ENCODE data around the gene SLC14A1. TPM values are rescaled to one million over a fixed set of nuclear protein-coding genes. Genes with fewer than 3 reads are reported as not detected.
"Not testable (repeated sequence)": the region's sequence is repeated elsewhere in the genome, so short reads cannot be mapped to it uniquely, and the experiment has no call there.

The SLC14A1 gene
- polyA plus RNA-seq, 1 donor, result 1.3 TPM

DNA sequence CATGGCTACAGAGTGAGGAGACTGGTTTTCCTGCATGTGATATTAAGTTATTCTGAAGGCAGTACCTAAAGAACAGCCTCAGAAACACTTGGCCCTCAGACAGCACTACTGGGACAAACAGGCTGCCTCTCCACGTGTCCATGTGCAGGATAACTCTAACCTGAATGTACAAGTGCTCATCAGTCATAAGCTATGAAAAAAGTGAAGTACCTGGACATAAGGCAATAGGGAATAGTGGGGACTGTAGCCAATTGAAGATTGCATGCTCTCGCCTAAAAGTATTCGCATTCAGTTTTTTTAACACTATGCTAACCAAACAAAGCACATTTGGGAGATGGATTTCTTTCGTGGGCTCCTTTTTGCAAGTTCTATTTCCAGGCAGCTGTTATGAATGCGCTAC is 33.0 kb downstream of the SLC14A1 start:
- Histone ChIP-seq H3K27me3 (ENCODE audit: control insufficient read depth, insufficient read depth, low read length) (no peaks in the 10 kb centered on the region), H3K27ac (ENCODE audit: low read length) (no peak overlapping the region), H3K9me3 (ENCODE audit: control insufficient read depth, low read depth, low read length) (no peaks in the 10 kb centered on the region), H3K4me1 (ENCODE audit: control insufficient read depth, insufficient read depth, low read length) (peaks cover 16% of the 10 kb centered on the region), H3K36me3 (ENCODE audit: control insufficient read depth, insufficient read depth, low read length) (no peaks in the 10 kb centered on the region), H3K4me3 (ENCODE audit: low read length) (no peak overlapping the region)
- WGBS (ENCODE audit: insufficient coverage, low lambda C conversion rate), result 89% methylated on average over 3 of the region's 5 CpGs
- no peak for DNase-seq

DNA sequence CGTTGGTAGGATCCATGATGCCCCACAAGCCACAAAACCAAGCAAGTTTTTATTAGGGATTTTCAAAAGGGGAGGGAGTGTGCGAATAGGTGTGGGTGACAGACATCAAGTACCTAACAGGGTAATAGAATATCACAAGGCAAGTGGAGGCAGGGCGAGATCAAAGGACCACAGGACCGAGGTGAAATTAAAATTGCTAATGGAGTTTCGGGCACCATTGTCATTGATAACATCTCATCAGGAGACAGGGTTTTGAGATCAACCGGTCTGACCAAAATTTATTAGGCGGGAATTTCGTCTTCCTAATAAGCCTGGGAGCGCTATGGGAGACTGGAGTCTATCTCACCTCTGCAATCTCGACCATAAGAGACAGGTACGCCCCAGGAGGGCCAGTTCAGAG is 33.7 kb downstream of the SLC14A1 start:
- not testable (repeated sequence) for DNase-seq; H3K9me3 ChIP-seq (ENCODE audit: control insufficient read depth, low read depth, low read length); H3K36me3 ChIP-seq (ENCODE audit: control insufficient read depth, insufficient read depth, low read length); H3K27me3 ChIP-seq (ENCODE audit: control insufficient read depth, insufficient read depth, low read length); H3K27ac ChIP-seq (ENCODE audit: low read length); H3K4me3 ChIP-seq (ENCODE audit: low read length)
- 57% methylated on average over 1 of the region's 11 CpGs for WGBS (ENCODE audit: insufficient coverage, low lambda C conversion rate)
- H3K4me1 ChIP-seq (ENCODE audit: control insufficient read depth, insufficient read depth, low read length), result peaks cover 16% of the 10 kb centered on the region

DNA sequence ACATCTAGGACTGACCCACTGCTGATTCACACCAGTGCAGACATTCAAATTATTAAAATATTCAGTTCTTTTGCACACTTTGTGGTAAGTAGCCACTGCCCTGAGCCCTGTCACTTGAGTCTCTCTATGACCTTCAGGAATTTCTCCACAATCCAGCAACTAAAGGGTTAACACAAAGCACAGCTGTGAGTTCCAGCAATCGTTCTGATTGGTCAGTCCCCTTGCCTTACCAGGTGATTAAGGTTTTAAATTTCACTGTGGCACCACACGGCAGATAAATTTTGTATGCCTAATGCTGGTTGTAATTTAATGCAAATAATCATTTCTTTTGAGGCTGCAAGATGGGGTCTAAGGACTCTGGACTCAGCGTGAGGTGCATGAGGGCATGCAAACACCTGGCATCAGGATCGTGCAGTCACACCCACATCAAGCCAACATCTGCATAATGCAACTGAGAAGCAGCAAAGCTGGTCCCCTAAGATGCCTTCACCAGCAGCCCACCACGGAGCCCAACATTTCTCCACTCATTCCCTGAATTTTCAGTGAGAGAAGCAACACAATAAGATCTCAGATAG is 36.6 kb downstream of the SLC14A1 start:
- no peak overlapping the region for H3K27ac ChIP-seq (ENCODE audit: low read length)
- H3K36me3 ChIP-seq (ENCODE audit: control insufficient read depth, insufficient read depth, low read length), result no peaks in the 10 kb centered on the region
- peaks cover 12% of the 10 kb centered on the region for H3K4me1 ChIP-seq (ENCODE audit: control insufficient read depth, insufficient read depth, low read length)
- H3K4me3 ChIP-seq (ENCODE audit: low read length), result no peak overlapping the region
- H3K27me3 ChIP-seq (ENCODE audit: control insufficient read depth, insufficient read depth, low read length), result no peaks in the 10 kb centered on the region
- H3K9me3 ChIP-seq (ENCODE audit: control insufficient read depth, low read depth, low read length), result no peaks in the 10 kb centered on the region
- peak; percentile 22 to 61 for DNase-seq
- whole genome bisulfite sequencing (ENCODE audit: insufficient coverage, low lambda C conversion rate), result no CpG with 5 or more reads among the region's 5 CpGs

DNA sequence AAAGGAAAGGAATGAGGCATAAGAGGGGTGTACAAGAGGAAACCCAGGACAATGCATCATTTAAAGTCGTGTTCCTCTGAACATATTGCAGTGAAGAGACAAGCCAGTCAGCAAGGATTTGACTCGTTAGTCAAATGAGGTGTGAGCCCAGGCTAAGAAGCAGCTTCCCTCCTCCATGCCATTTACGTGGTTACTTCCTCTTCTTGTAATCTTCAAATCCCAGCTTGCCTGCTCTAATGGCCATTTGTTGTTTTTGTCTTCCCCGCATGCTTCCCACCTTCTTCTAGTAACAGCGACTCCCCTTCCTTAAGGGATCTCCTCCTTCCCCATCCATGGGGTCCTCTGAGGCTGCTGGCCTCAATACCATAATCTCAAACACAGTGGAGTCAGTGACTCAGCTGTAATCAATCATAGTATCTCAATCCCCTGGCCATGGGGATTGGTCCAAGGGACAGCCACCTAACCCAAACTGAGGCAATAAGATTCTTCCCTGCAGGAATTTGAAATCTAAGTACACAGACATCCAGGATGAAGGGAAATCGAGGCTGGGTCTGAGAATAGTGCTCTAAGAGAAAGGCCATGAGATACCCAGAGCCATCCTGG is 37.6 kb downstream of the SLC14A1 start:
- WGBS (ENCODE audit: insufficient coverage, low lambda C conversion rate), result 52% methylated on average over 2 of the region's 6 CpGs
- no peak for DNase-seq
- H3K4me1 ChIP-seq (ENCODE audit: control insufficient read depth, insufficient read depth, low read length), result peaks cover 12% of the 10 kb centered on the region

DNA sequence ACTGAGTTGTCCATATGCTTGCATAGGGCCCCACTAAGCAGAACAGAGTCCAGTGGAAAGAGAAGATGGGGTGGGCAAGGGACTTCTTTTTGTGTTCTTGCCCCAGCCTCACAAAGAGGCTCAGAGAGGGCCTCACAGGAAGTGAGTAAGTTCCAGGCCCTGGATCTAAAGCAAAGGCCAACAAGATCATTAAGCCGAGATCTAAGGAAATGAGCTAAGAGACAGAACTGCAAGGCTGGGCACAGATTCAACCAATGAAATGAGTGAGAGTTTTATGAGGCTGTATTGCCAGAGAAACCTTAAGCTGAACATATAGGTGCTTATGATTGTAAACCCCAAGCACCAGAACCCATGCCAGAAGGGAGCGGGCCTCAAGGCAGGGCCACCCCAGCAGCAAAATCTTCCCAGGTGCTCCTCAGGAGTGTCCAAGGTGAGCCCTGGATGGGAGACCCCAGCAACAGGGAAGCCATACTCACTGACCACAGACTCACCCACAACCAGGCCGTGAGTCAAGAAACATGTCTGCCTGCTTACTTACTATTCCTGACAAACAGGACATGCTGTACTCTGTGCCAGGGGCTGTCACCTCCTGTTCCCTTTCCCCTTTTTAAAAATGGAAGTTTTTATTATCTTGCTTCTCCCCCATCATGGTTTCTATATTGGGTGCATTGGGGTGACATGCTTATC is 40.2 kb downstream of the SLC14A1 start:
- 20% methylated on average over 1 of the region's 3 CpGs for WGBS (ENCODE audit: insufficient coverage, low lambda C conversion rate)
- H3K36me3 ChIP-seq (ENCODE audit: control insufficient read depth, insufficient read depth, low read length), result no peaks in the 10 kb centered on the region
- DNase-seq, result no peak
- no peak overlapping the region for H3K27ac ChIP-seq (ENCODE audit: low read length)
- H3K4me3 ChIP-seq (ENCODE audit: low read length), result no peak overlapping the region
- H3K9me3 ChIP-seq (ENCODE audit: control insufficient read depth, low read depth, low read length), result no peaks in the 10 kb centered on the region
- H3K27me3 ChIP-seq (ENCODE audit: control insufficient read depth, insufficient read depth, low read length), result no peaks in the 10 kb centered on the region
- peaks cover 12% of the 10 kb centered on the region for H3K4me1 ChIP-seq (ENCODE audit: control insufficient read depth, insufficient read depth, low read length)

More for the DNA sequence above, 37.6 kb downstream of the SLC14A1 start:
- Histone ChIP-seq H3K27ac (ENCODE audit: low read length) (no peak overlapping the region), H3K36me3 (ENCODE audit: control insufficient read depth, insufficient read depth, low read length) (no peaks in the 10 kb centered on the region), H3K27me3 (ENCODE audit: control insufficient read depth, insufficient read depth, low read length) (no peaks in the 10 kb centered on the region), H3K9me3 (ENCODE audit: control insufficient read depth, low read depth, low read length) (no peaks in the 10 kb centered on the region), H3K4me3 (ENCODE audit: low read length) (no peak overlapping the region)

- H3K27me3 ChIP-seq (ENCODE audit: control insufficient read depth, insufficient read depth, low read length), result no peaks in the 10 kb centered on the region
- H3K36me3 ChIP-seq (ENCODE audit: control insufficient read depth, insufficient read depth, low read length), result no peaks in the 10 kb centered on the region
- H3K4me3 ChIP-seq (ENCODE audit: low read length), result no peak overlapping the region
- DNase-seq, result no peak
- no peaks in the 10 kb centered on the region for H3K4me1 ChIP-seq (ENCODE audit: control insufficient read depth, insufficient read depth, low read length)
- H3K27ac ChIP-seq (ENCODE audit: low read length), result no peak overlapping the region
- H3K9me3 ChIP-seq (ENCODE audit: control insufficient read depth, low read depth, low read length), result no peaks in the 10 kb centered on the region
- WGBS (ENCODE audit: insufficient coverage, low lambda C conversion rate), result 86% methylated on average over 1 of the region's 2 CpGs
Observed at GRCh38 chr18:45765796-45766195, 41.8 kb downstream of the SLC14A1 start.

GRCh38 chr18:45771587-45772480 is 47.9 kb downstream of the SLC14A1 start:
- Histone ChIP-seq H3K27ac (ENCODE audit: low read length) (no peak overlapping the region), H3K27me3 (ENCODE audit: control insufficient read depth, insufficient read depth, low read length) (no peaks in the 10 kb centered on the region), H3K9me3 (ENCODE audit: control insufficient read depth, low read depth, low read length) (no peaks in the 10 kb centered on the region), H3K4me1 (ENCODE audit: control insufficient read depth, insufficient read depth, low read length) (no peaks in the 10 kb centered on the region), H3K36me3 (ENCODE audit: control insufficient read depth, insufficient read depth, low read length) (no peaks in the 10 kb centered on the region), H3K4me3 (ENCODE audit: low read length) (no peak overlapping the region)
- 86% methylated on average over 1 of the region's 8 CpGs for WGBS (ENCODE audit: insufficient coverage, low lambda C conversion rate)
- no peak for DNase-seq

DNA sequence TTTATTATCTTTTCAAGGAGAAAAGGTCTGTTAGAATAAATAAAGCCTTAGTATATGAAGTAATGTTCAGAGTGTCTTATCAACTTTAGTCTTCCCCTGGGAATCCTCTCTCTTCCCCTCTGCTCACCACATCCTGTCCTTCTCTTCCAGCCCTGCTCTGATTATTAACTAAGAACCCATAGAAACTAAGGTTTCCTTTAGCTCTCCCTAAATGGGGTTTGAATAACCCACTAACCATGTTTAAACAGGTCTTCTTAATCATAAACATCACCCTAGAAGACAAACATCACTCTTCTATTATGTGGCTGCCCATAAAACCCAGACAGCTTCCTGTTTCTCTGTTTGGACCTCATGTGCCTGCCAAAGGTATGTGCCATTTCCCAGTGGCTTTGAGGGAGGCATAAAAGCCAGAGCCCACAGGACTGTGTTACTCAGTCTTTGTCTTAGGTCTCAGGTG is 50.1 kb downstream of the SLC14A1 start:
- H3K4me3 ChIP-seq (ENCODE audit: low read length), result no peak overlapping the region
- H3K4me1 ChIP-seq (ENCODE audit: control insufficient read depth, insufficient read depth, low read length), result no peaks in the 10 kb centered on the region
- DNase-seq, result no peak
- no peaks in the 10 kb centered on the region for H3K27me3 ChIP-seq (ENCODE audit: control insufficient read depth, insufficient read depth, low read length)
- H3K9me3 ChIP-seq (ENCODE audit: control insufficient read depth, low read depth, low read length), result no peaks in the 10 kb centered on the region
- no peak overlapping the region for H3K27ac ChIP-seq (ENCODE audit: low read length)
- H3K36me3 ChIP-seq (ENCODE audit: control insufficient read depth, insufficient read depth, low read length), result no peaks in the 10 kb centered on the region

GRCh38 chr18:45775241-45775676 is 51.3 kb downstream of the SLC14A1 start:
- no peaks in the 10 kb centered on the region for H3K36me3 ChIP-seq (ENCODE audit: control insufficient read depth, insufficient read depth, low read length)
- H3K4me1 ChIP-seq (ENCODE audit: control insufficient read depth, insufficient read depth, low read length), result no peaks in the 10 kb centered on the region
- H3K9me3 ChIP-seq (ENCODE audit: control insufficient read depth, low read depth, low read length), result no peaks in the 10 kb centered on the region
- H3K27me3 ChIP-seq (ENCODE audit: control insufficient read depth, insufficient read depth, low read length), result no peaks in the 10 kb centered on the region
- H3K27ac ChIP-seq (ENCODE audit: low read length), result peak overlapping the region; percentile 40
- peak; percentile 61 to 89 for DNase-seq
- no CpG with 5 or more reads among the region's 35 CpGs for WGBS (ENCODE audit: insufficient coverage, low lambda C conversion rate)
- peak overlapping the region; percentile 65 for H3K4me3 ChIP-seq (ENCODE audit: low read length)

DNA sequence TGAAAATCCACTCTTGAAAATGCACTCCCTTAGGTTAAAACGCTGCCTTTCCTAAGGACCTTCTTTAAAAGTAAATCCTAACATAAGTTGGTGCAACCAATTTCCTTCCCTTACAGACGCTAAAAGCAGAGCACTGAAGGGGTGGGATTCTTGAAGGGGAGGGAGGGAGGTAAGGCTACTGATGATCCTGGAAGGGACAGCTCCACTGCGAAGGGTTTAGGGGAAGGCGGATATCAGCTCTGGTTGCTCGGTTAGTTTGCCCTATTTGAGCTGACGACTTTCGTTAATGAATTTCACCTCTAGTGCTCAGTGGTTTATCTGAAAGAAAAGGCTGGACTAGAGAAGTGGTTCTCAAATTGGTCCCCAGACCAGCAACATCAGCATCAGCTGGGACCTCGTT is 51.8 kb downstream of the SLC14A1 start:
- no peaks in the 10 kb centered on the region for H3K9me3 ChIP-seq (ENCODE audit: control insufficient read depth, low read depth, low read length)
- DNase-seq, result peak in 1 of 2 donors; percentile 13
- H3K27ac ChIP-seq (ENCODE audit: low read length), result peak overlapping the region; percentile 40
- H3K4me3 ChIP-seq (ENCODE audit: low read length), result peak overlapping the region; percentile 65
- no peaks in the 10 kb centered on the region for H3K36me3 ChIP-seq (ENCODE audit: control insufficient read depth, insufficient read depth, low read length)
- H3K4me1 ChIP-seq (ENCODE audit: control insufficient read depth, insufficient read depth, low read length), result no peaks in the 10 kb centered on the region
- no peaks in the 10 kb centered on the region for H3K27me3 ChIP-seq (ENCODE audit: control insufficient read depth, insufficient read depth, low read length)
- no CpG with 5 or more reads among the region's 8 CpGs for WGBS (ENCODE audit: insufficient coverage, low lambda C conversion rate)

Measured in large intestine (tissue), 3 donors.